A549 (cell line): ENCODE results near the gene RAP1B. TPM values are rescaled to one million over a fixed set of nuclear protein-coding genes. Genes with fewer than 3 reads are reported as not detected.
A peak's percentile ranks its signal among the peaks of the same experiment; 100 is the strongest.

Experiments used
- ATAC-seq, 2 experiments: fragments of 200-7000 bp in 1 of 2; fragments of >200 bp in 1 of 2; cut with Nextera tagmentation in 1 of 2; cut with Tn5 transposase in 1 of 2; 3 replicates each; pipeline versions ENCODE4 v1.8.0 to v1.9.1; 2018 to 2020; ENCODE audit warnings: mild to moderate bottlenecking in 1 of 2, moderate library complexity in 1 of 2
- CTCF ChIA-PET: fragments of 300-600 bp; sonication (Branson Sonifier 250); formaldehyde crosslinking; extraction: SDS; loops from one replicate; lab custom pipeline; 2021; ENCODE audit warnings: antibody characterized with exemption, inconsistent platforms; lab: Yijun Ruan, JAX
- POLR2A ChIA-PET: fragments of 350-600 bp; formaldehyde crosslinking; extraction: SDS; loops from one replicate; lab custom pipeline; 2021; ENCODE audit warnings: antibody characterized with exemption, inconsistent platforms; lab: Yijun Ruan, JAX
- DNase-seq, 2 experiments: peaks; one replicate each; pipeline versions ENCODE4 v3.0.0 to v3.0.0-alpha.2; 2011 to 2016; ENCODE audit warnings: low read depth in 1 of 2, low spot score in 1 of 2
- FAIRE-seq: peaks from 2 replicates; lab custom pipeline; 2011; peaks lifted over from hg19 to GRCh38; lab: Jason Lieb, UNC
- H3K27ac ChIP-seq, 2 experiments: fragments of >200 bp; sonication (Bioruptor Twin); formaldehyde crosslinking; 3 replicates each; pipeline ENCODE4 v1.5.1; 2016 to 2017
- H3K4me1 ChIP-seq: fragments of >200 bp; sonication (Bioruptor Twin); formaldehyde crosslinking; 3 replicates; pipeline ENCODE4 v1.6.1; 2016
- H3K4me2 ChIP-seq: fragments of >200 bp; sonication (Bioruptor Twin); formaldehyde crosslinking; 3 replicates; pipeline ENCODE4 v1.6.1; 2016
- H3K4me3 ChIP-seq: fragments of >200 bp; sonication (Bioruptor Twin); formaldehyde crosslinking; 3 replicates; pipeline ENCODE4 v1.5.1; 2016
- H3K9me3 ChIP-seq: fragments of >200 bp; sonication (Bioruptor Twin); formaldehyde crosslinking; 3 replicates; pipeline ENCODE4 v1.6.1; 2016
- ATOH8 ChIP-seq: fragments of 250-450 bp; sonication (Bioruptor Pico); IDR thresholded peaks from 2 replicates; pipeline ENCODE4 v1.5.0; 2020; ENCODE audit warnings: low read depth, mild to moderate bottlenecking, moderate library complexity
- BCL3 ChIP-seq: fragments of >200 bp; sonication (Bioruptor Twin); formaldehyde crosslinking; IDR thresholded peaks from 3 replicates; pipeline ENCODE4 v1.6.1; 2016
- CBX8 ChIP-seq: fragments of 200-600 bp; sonication (generic); IDR thresholded peaks from 2 replicates; pipeline ENCODE4 v1.6.1; 2016
- CEBPB ChIP-seq, 2 experiments: fragments of >200 bp in 1 of 2; sonication (Bioruptor Twin) in 1 of 2; formaldehyde crosslinking in 1 of 2; IDR thresholded peaks; 2 replicates each; pipeline ENCODE4 v1.6.1; 2012 to 2016
- CHD4 ChIP-seq: fragments of 200-600 bp; sonication (generic); IDR thresholded peaks from 2 replicates; pipeline ENCODE4 v1.6.1; 2016; ENCODE audit warnings: antibody characterized with exemption, mild to moderate bottlenecking, borderline replicate concordance
- EHMT2 ChIP-seq: fragments of 200-600 bp; sonication (generic); IDR thresholded peaks from 2 replicates; pipeline ENCODE4 v1.6.1; 2016; ENCODE audit warnings: antibody characterized with exemption, low read depth, mild to moderate bottlenecking, moderate library complexity
- ELK1 ChIP-seq: fragments of 150-350 bp; IDR thresholded peaks from 2 replicates; pipeline ENCODE4 v1.6.1; 2014; ENCODE audit warnings: low read depth, mild to moderate bottlenecking, low read length
- EP300 ChIP-seq, 2 experiments: fragments of >200 bp; sonication (Bioruptor Twin); formaldehyde crosslinking; IDR thresholded peaks; 2 replicates in 1 of 2; 3 replicates in 1 of 2; pipeline ENCODE4 v1.6.1; 2016 to 2017
- FOSB ChIP-seq: fragments of 250-450 bp; sonication (Bioruptor Pico); IDR thresholded peaks from 2 replicates; pipeline ENCODE4 v1.5.0; 2020; ENCODE audit warnings: mild to moderate bottlenecking, moderate library complexity
- FOSL2 ChIP-seq, 2 experiments: fragments of 450-650 bp in 1 of 2; fragments of >200 bp in 1 of 2; sonication (Bioruptor Twin) in 1 of 2; formaldehyde crosslinking; IDR thresholded peaks; 2 replicates each; pipeline versions ENCODE4 v1.5.0 to v1.6.1; 2016 to 2020; ENCODE audit warnings: mild to moderate bottlenecking in 1 of 2, moderate library complexity in 1 of 2
- GATA3 ChIP-seq: IDR thresholded peaks from 2 replicates; pipeline ENCODE4 v1.6.1; 2012; ENCODE audit warnings: borderline replicate concordance
- HDAC2 ChIP-seq: fragments of 200-600 bp; sonication (generic); IDR thresholded peaks from 2 replicates; pipeline ENCODE4 v1.6.1; 2016
- KDM1A ChIP-seq: fragments of 200-600 bp; sonication (generic); IDR thresholded peaks from 2 replicates; pipeline ENCODE4 v1.6.1; 2016; ENCODE audit warnings: low read depth, mild to moderate bottlenecking
- MAFK ChIP-seq: fragments of 450-650 bp; IDR thresholded peaks from 2 replicates; pipeline ENCODE4 v1.6.1; 2014; ENCODE audit not compliant: partially characterized antibody
- MAZ ChIP-seq: fragments of 150-350 bp; IDR thresholded peaks from 2 replicates; pipeline ENCODE4 v1.6.1; 2014; ENCODE audit warnings: antibody characterized with exemption, low read depth, low read length, borderline replicate concordance
- NFE2L2 ChIP-seq: fragments of 150-350 bp; conservative IDR thresholded peaks from 2 replicates; pipeline ENCODE4 v1.6.1; 2014; ENCODE audit warnings: low read length
- NPAS2 ChIP-seq: fragments of 250-450 bp; sonication (Bioruptor Pico); IDR thresholded peaks from 2 replicates; pipeline ENCODE4 v1.8.0; 2022; ENCODE audit warnings: mild to moderate bottlenecking, moderate library complexity, borderline replicate concordance
- PBX3 ChIP-seq: IDR thresholded peaks from 2 replicates; pipeline ENCODE4 v1.6.1; 2012
- PHF8 ChIP-seq: fragments of 200-600 bp; sonication (generic); IDR thresholded peaks from 2 replicates; pipeline ENCODE4 v1.6.1; 2016; ENCODE audit warnings: low read depth, mild to moderate bottlenecking, antibody characterized with exemption, moderate library complexity, borderline replicate concordance
- SMC3 ChIP-seq: fragments of >200 bp; sonication (Bioruptor Twin); formaldehyde crosslinking; IDR thresholded peaks from 3 replicates; pipeline ENCODE4 v1.6.1; 2018; ENCODE audit warnings: inconsistent platforms
- SREBF2 ChIP-seq: fragments of 450-650 bp; IDR thresholded peaks from 2 replicates; pipeline ENCODE4 v1.6.1; 2014; ENCODE audit warnings: mild to moderate bottlenecking, moderate library complexity
- ZC3H11A ChIP-seq: fragments of 450-650 bp; IDR thresholded peaks from 2 replicates; pipeline ENCODE4 v1.6.1; 2014; ENCODE audit warnings: antibody characterized with exemption, mild to moderate bottlenecking
- ZFP36 ChIP-seq: fragments of 450-650 bp; IDR thresholded peaks from 2 replicates; pipeline ENCODE4 v1.6.1; 2014; ENCODE audit warnings: borderline replicate concordance; ENCODE audit not compliant: partially characterized antibody
- WGBS: methylation state at CpG from one replicate; pipeline ENCODE4 v1.1.6; 2017; ENCODE audit errors: missing lambda C conversion rate; 5-methylcytosine and 5-hydroxymethylcytosine counted together
- polyA plus RNA-seq, 4 experiments: library from polyadenylated mRNA; depleted of rRNA in 3 of 4; stranded (reverse); fragments of >200 nt; fragmentation: RNase III in 1 of 4; extraction: RNeasy Plus Mini Kit Qiagen cat#74134 plus additional on column Dnase treatment in 1 of 4; gene quantifications; 2 replicates in 3 of 4; 3 replicates in 1 of 4; pipeline ENCODE4 v1.2.3, GENCODE V29; 2011 to 2017

Gene RAP1B
- polyA plus RNA-seq, 2 of the 4 experiments (the other 2 are of a cell fraction), result 196 to 305 TPM

GRCh38 chr12:68628698-68629097 is 18.0 kb downstream of the RAP1B start:
- no peak for TF ChIP-seq ZC3H11A
- TF ChIP-seq CHD4, result no peak
- TF ChIP-seq ATOH8 (CRISPR knock-in tag), result no peak
- no peak for TF ChIP-seq CEBPB (IDR thresholded peaks at IDR 0.05)
- TF ChIP-seq SMC3, result no peak
- no peak for TF ChIP-seq EP300 (IDR thresholded peaks at IDR 0.05)
- TF ChIP-seq NFE2L2, result no peak
- no peak for TF ChIP-seq HDAC2
- no peak for TF ChIP-seq GATA3
- TF ChIP-seq SREBF2, result no peak
- no peak for TF ChIP-seq EHMT2
- TF ChIP-seq FOSB (CRISPR knock-in tag), result no peak
- TF ChIP-seq NPAS2 (CRISPR knock-in tag), result no peak
- no peak for TF ChIP-seq ELK1
- no peak for TF ChIP-seq MAZ
- no peak for TF ChIP-seq PHF8
- no peak for TF ChIP-seq KDM1A
- TF ChIP-seq ZFP36, result no peak
- DNase-seq (no peak), FAIRE-seq (no peak), ATAC-seq (no peak)
- Histone ChIP-seq H3K4me2 (no peak overlapping the region), H3K27ac (no peak overlapping the region), H3K9me3 (peaks cover 10% of the 10 kb centered on the region), H3K4me1 (0 out of 3 replicates have a peak, but pooled peaks cover 3% of the 10 kb centered on the region), H3K4me3 (no peak overlapping the region)
- CTCF ChIA-PET, result interaction anchor here (0.6 to 2.7 kb wide), 4 partner anchors 11 to 48 kb away, joined by 3 to 8 read pairs (median 3); no protein-coding TSS in a partner anchor
- POLR2A ChIA-PET, result no interaction called here

- ChIA-PET CTCF (interaction anchor here (2.7 kb wide), 1 partner anchor 13 kb away, joined by 8 read pairs; no protein-coding TSS in a partner anchor), POLR2A (no interaction called here)
- ATAC-seq, result 0 out of 6 replicates have a peak, but pooled peaks of 1 of the 2 experiments have one; percentile 27
- H3K27ac ChIP-seq, result no peak overlapping the region
- H3K9me3 ChIP-seq, result peaks cover 10% of the 10 kb centered on the region
- TF ChIP-seq CBX8 (no peak), PBX3 (no peak)
- peaks cover 9% of the 10 kb centered on the region; the same call in 1 of the 3 replicates for H3K4me1 ChIP-seq
- no peak overlapping the region for H3K4me3 ChIP-seq
- no peak overlapping the region for H3K4me2 ChIP-seq
- DNase-seq, result no peak
- FAIRE-seq, result no peak
Measured at GRCh38 chr12:68630050-68630449, 19.4 kb downstream of the RAP1B start.

- peaks cover 10% of the 10 kb centered on the region for H3K9me3 ChIP-seq
- H3K27ac ChIP-seq, result no peak overlapping the region
- POLR2A ChIA-PET, result no interaction called here
- H3K4me1 ChIP-seq, result peaks cover 9% of the 10 kb centered on the region; the same call in 1 of the 3 replicates
- no peak for ATAC-seq
- H3K4me3 ChIP-seq, result no peak overlapping the region
- no peak for TF ChIP-seq FOSL2 (IDR thresholded peaks at IDR 0.05)
- TF ChIP-seq FOSL2 (CRISPR knock-in tag; IDR thresholded peaks at IDR 0.05), result no peak
- no peak for TF ChIP-seq BCL3
- no peak for TF ChIP-seq MAFK
- TF ChIP-seq ZC3H11A, result no peak
- no peak for TF ChIP-seq SREBF2
- no peak for TF ChIP-seq CEBPB (IDR thresholded peaks at IDR 0.05)
- TF ChIP-seq EHMT2, result no peak
- no peak for TF ChIP-seq ELK1
- 94% methylated on average over 7 of the region's 7 CpGs for WGBS
- CTCF ChIA-PET, result no interaction called here
- no peak for FAIRE-seq
- no peak for DNase-seq
- no peak overlapping the region for H3K4me2 ChIP-seq
Measured at GRCh38 chr12:68630598-68630997, 19.9 kb downstream of the RAP1B start.
